CD14-positive monocyte (primary cell): ENCODE measurements around the gene UBAP2L. TPM values are rescaled to one million over a fixed set of nuclear protein-coding genes. Genes with fewer than 3 reads are reported as not detected.
A peak's percentile ranks its signal among the peaks of the same experiment; 100 is the strongest.

Experiments
- DNase-seq, 3 donors: peaks; one replicate each; pipeline ENCODE4 v3.0.0-alpha.2; 2011 to 2022
- H2AFZ ChIP-seq: 2 replicates; pipeline ENCODE4 v1.6.0; 2012; ENCODE audit warnings: mild to moderate bottlenecking, low read depth, low read length, inconsistent platforms; ENCODE audit not compliant: insufficient read depth, poor library complexity, severe bottlenecking
- H3K27ac ChIP-seq, 2 donors: 1 replicate in 1 of 2; 2 replicates in 1 of 2; pipeline ENCODE4 v1.5.1; 2012 to 2013; ENCODE audit warnings: low read length in 2 of 2, control low read depth in 1 of 2, inconsistent platforms in 1 of 2, low read depth in 1 of 2, mild to moderate bottlenecking in 1 of 2
- H3K27me3 ChIP-seq, 2 donors: one replicate each; pipeline versions ENCODE4 v1.6.0 to v1.6.1; 2011 to 2013; ENCODE audit warnings: low read length in 2 of 2; ENCODE audit not compliant: control insufficient read depth in 2 of 2, insufficient read depth in 2 of 2
- H3K36me3 ChIP-seq, 2 donors: replicated peaks in 1 of 2; 1 replicate in 1 of 2; 2 replicates in 1 of 2; pipeline versions ENCODE4 v1.5.1 to v1.6.1; 2012 to 2013; ENCODE audit warnings: low read length in 2 of 2, control low read depth in 1 of 2, inconsistent platforms in 1 of 2, mild to moderate bottlenecking in 1 of 2; ENCODE audit not compliant: insufficient read depth in 2 of 2, control insufficient read depth in 1 of 2
- H3K4me1 ChIP-seq, 2 donors: 1 replicate in 1 of 2; 2 replicates in 1 of 2; pipeline versions ENCODE4 v1.5.1 to v1.6.1; 2012 to 2013; ENCODE audit warnings: low read length in 2 of 2, control low read depth in 1 of 2, inconsistent platforms in 1 of 2, mild to moderate bottlenecking in 1 of 2, moderate library complexity in 1 of 2; ENCODE audit not compliant: insufficient read depth in 2 of 2, control insufficient read depth in 1 of 2
- H3K4me2 ChIP-seq: replicated peaks from 2 replicates; pipeline ENCODE3; 2012; ENCODE audit warnings: low read length, moderate library complexity, mild to moderate bottlenecking; ENCODE audit not compliant: poor library complexity, severe bottlenecking; ENCODE audit errors: extremely low read depth
- H3K4me3 ChIP-seq, 3 experiments: fragments of 200-600 bp in 1 of 3; sonication (generic) in 1 of 3; replicated peaks in 1 of 3; 1 replicate in 2 of 3; 2 replicates in 1 of 3; pipeline ENCODE4 v1.5.1; 2011 to 2013; ENCODE audit warnings: low read length in 3 of 3, mild to moderate bottlenecking in 3 of 3, control low read depth in 2 of 3, low read depth in 2 of 3, inconsistent platforms in 1 of 3, moderate library complexity in 1 of 3
- H3K79me2 ChIP-seq: 2 replicates; pipeline ENCODE4 v1.6.0; 2012; ENCODE audit warnings: mild to moderate bottlenecking, control low read depth, inconsistent platforms, low read length, moderate library complexity; ENCODE audit not compliant: insufficient read depth
- H3K9ac ChIP-seq: 2 replicates; pipeline ENCODE4 v1.6.0; 2017; ENCODE audit warnings: low read length, mild to moderate bottlenecking; ENCODE audit not compliant: insufficient read depth, poor library complexity, severe bottlenecking
- H3K9me3 ChIP-seq, 2 donors: replicated peaks in 1 of 2; 1 replicate in 1 of 2; 2 replicates in 1 of 2; pipeline versions ENCODE4 v1.5.1 to v1.6.1; 2012 to 2013; ENCODE audit warnings: low read length in 2 of 2, control low read depth in 1 of 2; ENCODE audit not compliant: control insufficient read depth in 1 of 2, insufficient read depth in 1 of 2
- H4K20me1 ChIP-seq: 2 replicates; pipeline ENCODE4 v1.6.0; 2012; ENCODE audit warnings: mild to moderate bottlenecking, low read length, control low read depth, moderate library complexity; ENCODE audit not compliant: insufficient read depth
- H3K27ac Mint-ChIP-seq, 7 donors: one replicate each; pipeline ENCODE4 v1.8.0; 2020; ENCODE audit warnings: mild to moderate bottlenecking in 7 of 7, mixed read lengths in 7 of 7, moderate library complexity in 6 of 7, inconsistent platforms in 2 of 7
- H3K27me3 Mint-ChIP-seq, 3 donors: one replicate each; pipeline ENCODE4 v1.8.0; 2021 to 2022; ENCODE audit warnings: low read depth in 3 of 3, mild to moderate bottlenecking in 3 of 3, mixed read lengths in 3 of 3, moderate library complexity in 3 of 3, inconsistent platforms in 1 of 3
- H3K36me3 Mint-ChIP-seq, 2 donors: one replicate each; pipeline ENCODE4 v1.8.0; 2020; ENCODE audit warnings: mixed read lengths in 2 of 2, inconsistent platforms in 1 of 2, mild to moderate bottlenecking in 1 of 2
- H3K4me1 Mint-ChIP-seq: one replicate; pipeline ENCODE4 v1.8.0; 2020; ENCODE audit warnings: mild to moderate bottlenecking, mixed read lengths
- H3K4me3 Mint-ChIP-seq, 2 donors: one replicate each; pipeline ENCODE4 v1.8.0; 2020; ENCODE audit warnings: mild to moderate bottlenecking in 2 of 2, mixed read lengths in 2 of 2, moderate library complexity in 1 of 2
- H3K9me3 Mint-ChIP-seq, 7 donors: one replicate each; pipeline ENCODE4 v1.8.0; 2020 to 2022; ENCODE audit warnings: mixed read lengths in 7 of 7, mild to moderate bottlenecking in 6 of 7, moderate library complexity in 6 of 7, inconsistent platforms in 2 of 7
- WGBS: methylation state at CpG from one replicate; pipeline ENCODE4 v1.1.5; 2013; ENCODE audit warnings: missing lambda C conversion rate; ENCODE audit not compliant: insufficient coverage; 5-methylcytosine and 5-hydroxymethylcytosine counted together
- intact Hi-C, 2 donors: fragments of 100-400 bp; cut with micrococcal nuclease; formaldehyde crosslinking; loops; one replicate each; pipeline versions ENCODE4 v1.15.0 to v1.15.1; 2023
- polyA plus RNA-seq, 3 donors: library from polyadenylated mRNA; depleted of rRNA in 1 of 3; unstranded in 2 of 3; stranded (reverse) in 1 of 3; fragments of 300-500 nt in 2 of 3; fragments of >200 nt in 1 of 3; fragmentation: Illumina TruSeq in 2 of 3; gene quantifications; 1 replicate in 2 of 3; 2 replicates in 1 of 3; pipeline ENCODE4 v1.2.3, GENCODE V29; 2012 to 2021
- TF ChIP-seq, protein P1 (sequence below): fragments of 200-600 bp; IDR thresholded peaks from one replicate; pipeline ENCODE4 v1.8.0; 2022; ENCODE audit warnings: antibody characterized with exemption, mild to moderate bottlenecking

The UBAP2L gene
- polyA plus RNA-seq, 3 donors = 40.1 to 200 (median 46.8) TPM

DNA sequence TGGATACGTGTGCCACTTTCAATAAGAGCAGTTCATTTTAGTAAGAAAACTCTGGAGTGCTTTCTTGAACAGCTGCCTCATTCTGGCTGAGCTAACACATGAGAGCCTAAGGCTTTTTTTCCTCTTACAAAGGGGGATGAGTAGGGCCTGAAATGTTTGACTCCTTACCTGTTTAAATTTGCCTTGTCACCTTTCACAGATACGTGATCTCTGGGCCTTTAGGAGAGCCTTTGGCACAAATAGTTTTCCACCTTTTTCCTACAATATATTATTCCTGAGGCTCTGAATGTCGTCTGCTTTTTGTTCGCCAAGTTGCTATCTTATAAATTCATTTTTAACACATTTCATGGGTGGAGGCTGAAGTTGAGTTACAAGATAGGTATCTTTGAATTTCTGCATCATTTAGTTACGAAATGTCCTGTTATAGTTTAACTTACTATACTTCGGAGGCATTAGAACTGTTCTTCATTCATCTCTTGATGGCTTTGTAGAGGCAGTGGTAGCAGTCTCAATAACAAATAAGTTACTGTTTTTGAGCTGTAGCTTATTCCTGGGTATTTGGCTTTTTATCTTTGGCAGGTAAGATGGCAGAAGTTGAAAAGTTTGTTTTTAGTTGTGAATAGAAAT is 17.2 kb downstream of the UBAP2L start:
- Mint-ChIP-seq H3K4me3 (no peak overlapping the region), H3K27me3 (no peaks in the 10 kb centered on the region), H3K36me3 (peaks cover 85 to 99% of the 10 kb centered on the region in 2 donors), H3K4me1 (no peaks in the 10 kb centered on the region), H3K9me3 (no peaks in the 10 kb centered on the region), H3K27ac (peak overlapping the region in 1 of 7 donors; percentile 22)
- Histone ChIP-seq H3K36me3 (peaks cover 95 to 99% of the 10 kb centered on the region in 2 donors), H3K27me3 (no peaks in the 10 kb centered on the region), H4K20me1 (peaks cover 67% of the 10 kb centered on the region), H3K4me2 (no peak overlapping the region), H3K9ac (no peak overlapping the region), H3K79me2 (peaks cover 70% of the 10 kb centered on the region), H3K27ac (no peak overlapping the region), H2AFZ (no peak overlapping the region), H3K4me1 (no peaks in the 10 kb centered on the region), H3K9me3 (no peaks in the 10 kb centered on the region), H3K4me3 (no peak overlapping the region)
- no peak for DNase-seq
- intact Hi-C loops = no loop called here
- TF ChIP-seq, protein P1, sequence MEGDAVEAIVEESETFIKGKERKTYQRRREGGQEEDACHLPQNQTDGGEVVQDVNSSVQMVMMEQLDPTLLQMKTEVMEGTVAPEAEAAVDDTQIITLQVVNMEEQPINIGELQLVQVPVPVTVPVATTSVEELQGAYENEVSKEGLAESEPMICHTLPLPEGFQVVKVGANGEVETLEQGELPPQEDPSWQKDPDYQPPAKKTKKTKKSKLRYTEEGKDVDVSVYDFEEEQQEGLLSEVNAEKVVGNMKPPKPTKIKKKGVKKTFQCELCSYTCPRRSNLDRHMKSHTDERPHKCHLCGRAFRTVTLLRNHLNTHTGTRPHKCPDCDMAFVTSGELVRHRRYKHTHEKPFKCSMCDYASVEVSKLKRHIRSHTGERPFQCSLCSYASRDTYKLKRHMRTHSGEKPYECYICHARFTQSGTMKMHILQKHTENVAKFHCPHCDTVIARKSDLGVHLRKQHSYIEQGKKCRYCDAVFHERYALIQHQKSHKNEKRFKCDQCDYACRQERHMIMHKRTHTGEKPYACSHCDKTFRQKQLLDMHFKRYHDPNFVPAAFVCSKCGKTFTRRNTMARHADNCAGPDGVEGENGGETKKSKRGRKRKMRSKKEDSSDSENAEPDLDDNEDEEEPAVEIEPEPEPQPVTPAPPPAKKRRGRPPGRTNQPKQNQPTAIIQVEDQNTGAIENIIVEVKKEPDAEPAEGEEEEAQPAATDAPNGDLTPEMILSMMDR = no peak
- 100% methylated on average over 1 of the region's 6 CpGs for WGBS

DNA sequence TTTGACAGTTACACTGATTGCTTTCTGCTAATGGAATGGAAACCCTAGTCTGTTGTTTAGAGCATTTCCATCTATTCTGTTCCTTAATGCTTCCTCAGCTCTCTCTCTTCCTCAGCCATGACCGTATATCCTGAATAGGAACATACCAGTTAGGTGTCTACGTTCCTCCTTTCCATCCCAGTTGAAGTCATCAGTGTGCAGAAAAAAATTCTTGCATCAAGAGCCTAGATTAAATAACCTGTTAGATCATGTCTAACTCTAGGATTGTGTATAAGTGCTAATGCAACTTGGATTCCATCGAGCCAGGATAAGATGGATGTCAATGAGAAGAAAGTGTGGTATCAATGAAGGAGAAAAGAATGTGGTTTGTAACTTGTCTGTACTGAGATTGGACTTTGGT is 18.7 kb downstream of the UBAP2L start:
- no peak overlapping the region for H2AFZ ChIP-seq
- no CpG with 5 or more reads among the region's 3 CpGs for WGBS
- peaks cover 97 to 100% of the 10 kb centered on the region in 2 donors for H3K36me3 ChIP-seq
- Mint-ChIP-seq H3K4me3 (no peak overlapping the region), H3K27ac (peak overlapping the region in 2 of 7 donors; percentile 5 to 46), H3K9me3 (no peaks in the 10 kb centered on the region), H3K36me3 (peaks cover 89 to 100% of the 10 kb centered on the region in 2 donors), H3K27me3 (no peaks in the 10 kb centered on the region), H3K4me1 (no peaks in the 10 kb centered on the region)
- intact Hi-C loops = no loop called here
- H3K79me2 ChIP-seq = peaks cover 61% of the 10 kb centered on the region
- H3K4me2 ChIP-seq = no peak overlapping the region
- TF ChIP-seq, protein P1 = no peak
- no peak for DNase-seq
- no peaks in the 10 kb centered on the region for H3K9me3 ChIP-seq
- H3K4me3 ChIP-seq = no peak overlapping the region
- no peaks in the 10 kb centered on the region for H3K4me1 ChIP-seq
- H3K27ac ChIP-seq = no peak overlapping the region
- peaks cover 62% of the 10 kb centered on the region for H4K20me1 ChIP-seq
- no peak overlapping the region for H3K9ac ChIP-seq
- no peaks in the 10 kb centered on the region for H3K27me3 ChIP-seq
